ENCODE measurements around the gene ITGA2.
"Not testable (repeated sequence)": the region's sequence is repeated elsewhere in the genome, so short reads cannot be mapped to it uniquely, and the experiment has no call there.

ITGA2 gene

DNA sequence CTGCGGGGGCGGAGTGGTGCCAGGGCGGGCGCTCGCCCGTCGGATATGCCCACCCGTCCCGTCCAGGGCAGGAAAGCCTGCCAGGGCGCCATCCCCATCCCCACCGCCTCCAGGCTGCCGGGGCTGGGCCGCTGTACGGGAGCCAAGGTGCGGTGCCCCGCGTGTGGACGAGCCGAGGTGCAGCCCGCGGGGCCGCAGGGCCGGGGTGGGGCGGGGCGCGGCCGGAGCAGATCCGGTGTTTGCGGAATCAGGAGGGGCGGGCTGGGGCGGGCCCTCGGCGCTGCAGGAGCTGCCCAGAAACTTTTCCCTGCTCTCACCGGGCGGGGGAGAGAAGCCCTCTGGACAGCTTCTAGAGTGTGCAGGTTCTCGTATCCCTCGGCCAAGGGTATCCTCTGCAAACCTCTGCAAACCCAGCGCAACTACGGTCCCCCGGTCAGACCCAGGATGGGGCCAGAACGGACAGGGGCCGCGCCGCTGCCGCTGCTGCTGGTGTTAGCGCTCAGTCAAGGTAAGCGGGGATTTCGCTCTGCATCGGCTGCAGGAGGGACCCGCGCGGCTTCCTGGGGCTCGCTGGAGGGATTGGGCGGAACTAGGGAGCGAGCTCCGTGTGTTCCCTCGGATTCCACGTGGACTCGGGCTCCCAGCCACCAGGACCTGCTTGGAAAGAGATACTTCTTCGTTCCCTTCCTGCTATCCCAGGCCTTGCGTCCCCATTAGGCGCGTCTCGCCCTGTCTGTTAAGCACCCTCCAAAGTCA is at the start of gene ITGA2:
ITGA2 (plus strand) TSS at position 328 of the 756 bp plus-strand sequence; CDS start at position 445, 117 bp downstream.
- DNase-seq (ENCODE audit: low read depth in 2 of 3, low spot score in 1 of 3) = no peak

GRCh38 chr5:52943285-52943684 is 45.9 kb upstream of the ITGA2 start:
- no peak for DNase-seq (ENCODE audit: low read depth in 2 of 3, low spot score in 1 of 3)

DNA sequence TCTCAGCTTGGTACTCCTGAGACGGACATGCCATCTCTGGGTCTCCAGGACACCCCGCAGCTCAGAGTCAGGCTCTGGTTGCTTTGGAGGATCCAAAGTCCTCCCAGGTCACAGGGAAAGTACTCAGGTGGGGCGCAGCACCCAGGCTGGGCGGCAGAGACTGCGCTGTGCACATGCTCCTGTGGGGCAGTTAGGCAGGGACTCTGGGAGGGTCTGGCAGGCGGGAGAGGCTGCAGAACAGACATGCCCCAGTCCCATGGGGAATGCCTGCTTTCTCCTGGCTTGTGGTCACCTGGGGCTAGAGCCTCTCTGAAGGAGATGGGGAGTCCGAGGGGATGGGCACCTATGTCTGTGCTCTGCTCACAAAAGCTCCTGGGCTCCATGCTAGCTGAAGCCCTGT is 45.3 kb upstream of the ITGA2 start:
- DNase-seq (ENCODE audit: low read depth in 2 of 3, low spot score in 1 of 3) = no peak

GRCh38 chr5:52945040-52945439 is 44.1 kb upstream of the ITGA2 start:
- DNase-seq (ENCODE audit: low read depth in 2 of 3, low spot score in 1 of 3) = no peak

GRCh38 chr5:52947208-52947607 is 41.9 kb upstream of the ITGA2 start:
- DNase-seq (ENCODE audit: low read depth in 2 of 3, low spot score in 1 of 3) = no peak

GRCh38 chr5:52947851-52948250 is 41.3 kb upstream of the ITGA2 start:
- DNase-seq (ENCODE audit: low read depth in 2 of 3, low spot score in 1 of 3) = no peak

GRCh38 chr5:52948418-52949076 is 40.6 kb upstream of the ITGA2 start:
- DNase-seq (ENCODE audit: low read depth in 2 of 3, low spot score in 1 of 3) = peak; percentile 28 to 60 (median 43)

GRCh38 chr5:52950686-52951085 is 38.5 kb upstream of the ITGA2 start:
- no peak for DNase-seq (ENCODE audit: low read depth in 2 of 3, low spot score in 1 of 3)

DNA sequence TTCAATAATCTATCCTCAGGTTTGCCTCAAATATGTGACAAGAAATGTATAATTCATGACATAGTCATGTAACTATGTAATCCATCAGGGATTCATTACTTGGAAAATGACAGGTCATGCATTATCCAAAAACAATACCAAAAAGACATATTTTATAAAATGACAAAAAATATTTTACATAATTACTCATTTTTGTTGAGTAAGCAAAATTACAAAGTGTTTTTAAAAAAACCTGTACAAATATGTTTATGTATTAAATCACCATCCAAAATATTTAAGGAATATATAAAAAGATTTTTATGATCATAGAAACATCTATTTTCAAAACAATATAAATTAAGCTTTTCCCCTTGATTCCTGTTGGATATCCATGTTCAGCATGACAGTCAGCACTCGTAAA is 36.7 kb upstream of the ITGA2 start:
- DNase-seq (ENCODE audit: low read depth in 2 of 3, low spot score in 1 of 3) = no peak

DNA sequence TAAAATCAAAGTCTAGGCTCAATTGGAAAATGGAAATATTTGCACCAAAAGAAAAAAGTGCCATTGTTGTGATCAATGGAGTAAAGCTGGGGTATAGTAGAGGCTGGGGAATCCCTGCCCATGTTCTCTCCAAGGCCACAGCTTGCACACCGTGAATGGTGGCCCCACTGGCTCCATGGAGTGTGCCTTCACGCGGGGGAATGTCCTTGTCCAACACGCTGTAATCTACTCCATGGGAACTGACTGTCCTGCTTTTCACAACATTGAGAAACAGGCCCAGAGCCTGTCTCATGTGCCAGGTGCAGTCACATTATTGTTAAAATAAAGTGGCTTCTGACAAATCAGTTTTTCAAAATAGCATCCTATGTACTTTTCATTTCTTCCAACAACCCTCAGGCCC is 33.1 kb upstream of the ITGA2 start:
- no peak for DNase-seq (ENCODE audit: low read depth in 2 of 3, low spot score in 1 of 3)

DNA sequence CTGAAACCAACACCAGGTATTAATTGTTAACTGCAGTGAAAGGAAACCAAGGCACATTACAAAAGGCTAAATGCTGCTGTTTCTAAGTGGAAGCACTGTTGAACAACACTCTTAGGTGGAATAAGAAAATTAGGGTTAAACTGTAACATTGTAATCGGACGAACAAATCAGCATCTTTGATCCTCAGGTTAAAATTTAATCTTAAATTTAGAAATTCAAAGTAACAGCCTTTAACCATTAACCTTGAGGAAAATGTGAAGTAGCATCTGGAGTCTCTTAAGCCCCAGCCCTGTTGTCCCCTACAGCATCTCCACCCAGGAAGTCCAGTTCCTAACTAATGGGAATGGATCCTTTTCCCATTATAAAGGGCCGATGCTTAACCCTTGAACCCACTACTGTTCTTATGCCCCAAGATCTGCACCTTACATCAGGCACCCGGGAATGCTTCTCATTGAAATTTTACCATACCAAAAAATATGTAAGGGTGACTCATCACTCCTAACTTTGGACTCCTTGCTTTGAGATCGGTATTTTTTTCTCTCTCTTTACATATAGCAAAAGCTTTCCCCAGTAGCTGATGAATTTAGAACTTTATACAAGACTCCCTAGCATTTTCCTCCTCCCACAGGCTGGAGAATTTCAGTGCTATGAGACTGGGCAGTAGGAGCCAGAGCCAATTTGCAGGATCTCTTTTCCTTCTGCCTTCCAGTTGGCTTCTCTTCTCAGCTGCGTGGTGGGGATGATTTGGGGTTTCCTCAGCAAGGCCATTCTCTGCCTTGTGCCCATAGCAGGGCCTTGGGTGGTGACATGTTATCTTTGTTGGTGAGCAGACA is 32.0 kb upstream of the ITGA2 start:
- no peak for DNase-seq (ENCODE audit: low read depth in 2 of 3, low spot score in 1 of 3)

DNA sequence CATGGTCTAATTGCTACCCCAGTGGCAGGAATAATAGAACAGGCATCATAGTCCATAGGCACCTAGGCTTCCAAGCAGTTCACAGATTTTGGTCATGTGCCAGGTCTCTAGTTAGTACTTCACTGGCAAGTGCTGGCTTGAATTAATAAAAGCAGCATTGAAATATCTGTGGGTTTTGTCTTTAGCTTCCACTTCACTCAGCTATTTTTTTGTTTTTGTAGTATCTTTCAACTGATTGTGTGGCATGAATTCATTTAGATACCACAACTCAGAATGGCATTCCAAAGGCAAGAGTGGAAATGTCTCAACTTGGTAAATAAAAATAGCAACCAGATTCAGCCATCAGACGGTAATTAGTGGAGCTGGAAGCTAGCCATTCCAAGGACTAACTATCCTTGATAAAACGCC is 27.9 kb upstream of the ITGA2 start:
- DNase-seq (ENCODE audit: low read depth in 2 of 3, low spot score in 1 of 3) = no peak

DNA sequence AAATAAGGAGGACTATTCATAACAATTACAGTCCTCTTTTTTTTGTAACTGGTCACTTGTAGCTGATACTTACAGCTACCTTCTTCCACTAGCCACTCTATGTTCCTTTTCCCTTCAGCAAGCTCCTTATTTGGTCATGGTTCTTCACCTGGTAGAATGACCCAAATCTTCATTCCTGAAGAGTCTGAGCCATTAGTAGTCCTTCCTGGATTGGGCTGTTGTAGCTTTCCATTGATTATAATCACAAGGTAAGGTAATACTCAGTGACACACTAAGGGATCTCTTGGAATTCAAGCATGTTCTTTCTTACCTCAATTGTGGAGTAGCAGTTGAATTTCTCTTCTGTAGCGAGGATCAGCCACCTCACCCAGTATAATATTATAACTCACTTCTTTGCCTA is 25.5 kb upstream of the ITGA2 start:
- no peak for DNase-seq (ENCODE audit: low read depth in 2 of 3, low spot score in 1 of 3)

GRCh38 chr5:52964138-52964537 is 25.0 kb upstream of the ITGA2 start:
- no peak for DNase-seq (ENCODE audit: low read depth in 2 of 3, low spot score in 1 of 3)

DNA sequence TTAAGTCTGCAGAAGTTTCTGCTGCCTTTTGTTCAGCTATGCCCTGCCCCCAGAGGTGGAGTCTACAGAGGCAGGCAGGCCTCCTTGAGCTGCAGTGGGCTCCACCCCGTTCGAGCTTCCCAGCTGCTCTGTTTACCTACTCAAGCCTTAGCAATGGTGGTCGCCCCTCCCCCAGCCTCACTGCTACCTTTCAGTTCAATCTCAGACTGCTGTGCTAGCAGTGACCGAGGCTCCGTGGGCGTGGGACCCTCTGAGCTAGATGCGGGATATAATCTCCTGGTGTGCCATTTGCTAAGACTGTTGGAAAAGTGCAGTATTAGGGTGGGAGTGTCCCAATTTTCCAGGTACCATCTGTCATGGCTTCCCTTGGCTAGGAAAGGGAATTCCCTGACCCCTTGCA is 13.0 kb upstream of the ITGA2 start:
- not testable (repeated sequence) for DNase-seq (ENCODE audit: low read depth in 2 of 3, low spot score in 1 of 3)

GRCh38 chr5:52977264-52977897 is 11.8 kb upstream of the ITGA2 start:
- no peak for DNase-seq (ENCODE audit: low read depth in 2 of 3, low spot score in 1 of 3)

GRCh38 chr5:52981507-52981906 is 7.6 kb upstream of the ITGA2 start:
- DNase-seq (ENCODE audit: low read depth in 2 of 3, low spot score in 1 of 3) = no peak

GRCh38 chr5:52983731-52984636 is 5.2 kb upstream of the ITGA2 start:
- no peak for DNase-seq (ENCODE audit: low read depth in 2 of 3, low spot score in 1 of 3)

DNA sequence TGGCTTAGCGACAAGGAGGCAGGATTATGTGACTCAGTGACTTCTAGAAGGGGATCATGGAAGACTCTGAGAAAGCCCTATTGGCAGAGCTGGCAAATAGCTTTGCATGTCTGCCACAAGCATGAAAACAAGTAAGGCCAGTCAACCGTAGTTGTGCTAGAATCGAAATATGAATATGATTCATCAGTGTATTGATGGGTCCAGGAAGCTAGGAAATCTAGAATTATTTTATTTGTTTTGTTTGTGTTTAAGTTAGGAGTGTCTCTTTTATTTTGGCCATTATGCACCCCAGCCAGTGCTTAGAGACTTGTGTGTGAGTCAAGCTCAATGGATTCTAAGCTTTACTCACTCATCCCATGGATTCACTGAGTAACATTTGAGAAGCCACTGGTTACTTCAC is 3.8 kb upstream of the ITGA2 start:
- DNase-seq (ENCODE audit: low read depth in 2 of 3, low spot score in 1 of 3) = no peak

DNA sequence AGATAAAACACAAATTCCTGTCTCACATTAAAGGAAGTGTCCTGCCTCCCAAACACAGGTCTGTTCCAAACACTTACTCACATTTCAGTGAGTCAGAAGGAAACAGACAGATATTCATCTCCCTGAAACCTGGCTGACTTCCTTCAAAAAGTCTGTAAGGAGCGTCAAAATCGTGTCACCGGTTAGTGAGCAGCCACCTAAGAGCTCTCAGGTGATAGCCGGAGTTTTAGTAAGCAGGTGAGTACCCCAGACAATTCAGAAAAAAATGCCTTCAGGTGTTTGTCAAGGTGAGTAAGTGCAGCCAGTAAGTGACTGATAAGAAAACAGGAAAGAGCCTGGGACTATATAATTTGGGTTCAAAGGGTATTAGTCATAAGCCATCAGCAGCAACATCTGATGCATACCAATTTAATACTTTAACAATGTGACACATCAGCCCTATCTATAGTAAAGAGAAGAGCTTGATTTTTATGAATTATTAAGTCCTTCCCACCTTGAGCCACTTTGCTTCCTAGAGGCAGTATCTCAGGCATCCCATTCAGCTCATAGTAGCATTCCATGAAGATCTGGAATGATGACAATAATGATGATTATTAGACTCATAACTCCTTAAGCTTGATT is 1.3 kb upstream of the ITGA2 start:
- DNase-seq (ENCODE audit: low read depth in 2 of 3, low spot score in 1 of 3) = no peak
